CD4-positive, alpha-beta T cell (primary cell): ENCODE data around the gene SPRR1A. TPM values are rescaled to one million over a fixed set of nuclear protein-coding genes. Genes with fewer than 3 reads are reported as not detected.

Experiments
- ATAC-seq: fragments of 200-7000 bp; cut with Tn5 transposase; one replicate; pipeline ENCODE4 v1.10.0; 2022; ENCODE audit warnings: mild to moderate bottlenecking; ENCODE audit not compliant: poor library complexity
- CTCF ChIA-PET: fragments of 350-600 bp; sonication (Branson Sonifier 250); formaldehyde crosslinking; loops from one replicate; lab custom pipeline; 2021; ENCODE audit warnings: antibody characterized with exemption, inconsistent platforms; lab: Charles Lee
- POLR2A ChIA-PET: fragments of 350-600 bp; sonication (Branson Sonifier 250); formaldehyde crosslinking; loops from one replicate; lab custom pipeline; 2021; ENCODE audit warnings: antibody characterized with exemption, inconsistent platforms; lab: Charles Lee
- DNase-seq, 14 experiments: peaks; one replicate each; pipeline ENCODE4 v3.0.0-alpha.2; 2013 to 2020; ENCODE audit warnings: mixed read lengths in 2 of 14
- H3K27ac ChIP-seq, 2 donors: one replicate each; pipeline versions ENCODE4 v1.5.1 to v1.7.0; 2013; ENCODE audit warnings: low read length in 2 of 2, low read depth in 1 of 2, mild to moderate bottlenecking in 1 of 2
- H3K27me3 ChIP-seq, 2 experiments: 1 replicate in 1 of 2; 2 replicates in 1 of 2; pipeline versions ENCODE4 v1.6.1 to v1.7.0; 2013; ENCODE audit warnings: low read length in 2 of 2, control low read depth in 1 of 2, mild to moderate bottlenecking in 1 of 2, moderate library complexity in 1 of 2; ENCODE audit not compliant: insufficient read depth in 2 of 2, control insufficient read depth in 1 of 2
- H3K36me3 ChIP-seq: one replicate; pipeline ENCODE4 v1.6.1; 2013; ENCODE audit warnings: low read length, control low read depth; ENCODE audit not compliant: insufficient read depth
- H3K4me1 ChIP-seq: one replicate; pipeline ENCODE4 v1.6.1; 2013; ENCODE audit warnings: low read length, control low read depth; ENCODE audit not compliant: insufficient read depth
- H3K4me3 ChIP-seq: one replicate; pipeline ENCODE4 v1.5.1; 2013; ENCODE audit warnings: mild to moderate bottlenecking, low read length, moderate library complexity
- H3K9me3 ChIP-seq, 2 experiments: 1 replicate in 1 of 2; 2 replicates in 1 of 2; pipeline versions ENCODE4 v1.6.1 to v1.7.0; 2013; ENCODE audit warnings: low read length in 2 of 2, mild to moderate bottlenecking in 2 of 2, control low read depth in 1 of 2, moderate library complexity in 1 of 2; ENCODE audit not compliant: control insufficient read depth in 1 of 2, insufficient read depth in 1 of 2
- H3K27ac Mint-ChIP-seq: one replicate; pipeline ENCODE4 v1.8.0; 2020; ENCODE audit warnings: mixed read lengths
- H3K27me3 Mint-ChIP-seq: one replicate; pipeline ENCODE4 v1.8.0; 2021; ENCODE audit warnings: mixed read lengths
- H3K36me3 Mint-ChIP-seq: one replicate; pipeline ENCODE4 v1.8.0; 2021; ENCODE audit warnings: low read depth, mixed read lengths
- H3K4me1 Mint-ChIP-seq: one replicate; pipeline ENCODE4 v1.8.0; 2021; ENCODE audit warnings: low read depth, mixed read lengths
- H3K4me3 Mint-ChIP-seq: one replicate; pipeline ENCODE4 v1.8.0; 2020; ENCODE audit warnings: mild to moderate bottlenecking, mixed read lengths
- H3K9me3 Mint-ChIP-seq: one replicate; pipeline ENCODE4 v1.8.0; 2020; ENCODE audit warnings: mixed read lengths
- intact Hi-C, 2 experiments: fragments of 100-400 bp; cut with DNase I in 1 of 2; cut with micrococcal nuclease in 1 of 2; formaldehyde crosslinking; loops; one replicate each; pipeline versions ENCODE4 v1.15.1 to v1.9.0; 2023 to 2025; cut with DNase I, micrococcal nuclease
- total RNA-seq, 174 experiments: library from RNA in 2 of 174; stranded (reverse) in 2 of 174; gene quantifications; one replicate each; pipeline ENCODE4 v1.2.3 and lab custom pipeline; 2021 to 2026
- TF ChIP-seq, protein P1 (sequence below): fragments of 200-600 bp; IDR thresholded peaks from one replicate; pipeline ENCODE4 v1.8.0; 2022; ENCODE audit warnings: antibody characterized with exemption, mild to moderate bottlenecking

The SPRR1A gene
- total RNA-seq, 2 experiments from 2014 or later: not detected

DNA sequence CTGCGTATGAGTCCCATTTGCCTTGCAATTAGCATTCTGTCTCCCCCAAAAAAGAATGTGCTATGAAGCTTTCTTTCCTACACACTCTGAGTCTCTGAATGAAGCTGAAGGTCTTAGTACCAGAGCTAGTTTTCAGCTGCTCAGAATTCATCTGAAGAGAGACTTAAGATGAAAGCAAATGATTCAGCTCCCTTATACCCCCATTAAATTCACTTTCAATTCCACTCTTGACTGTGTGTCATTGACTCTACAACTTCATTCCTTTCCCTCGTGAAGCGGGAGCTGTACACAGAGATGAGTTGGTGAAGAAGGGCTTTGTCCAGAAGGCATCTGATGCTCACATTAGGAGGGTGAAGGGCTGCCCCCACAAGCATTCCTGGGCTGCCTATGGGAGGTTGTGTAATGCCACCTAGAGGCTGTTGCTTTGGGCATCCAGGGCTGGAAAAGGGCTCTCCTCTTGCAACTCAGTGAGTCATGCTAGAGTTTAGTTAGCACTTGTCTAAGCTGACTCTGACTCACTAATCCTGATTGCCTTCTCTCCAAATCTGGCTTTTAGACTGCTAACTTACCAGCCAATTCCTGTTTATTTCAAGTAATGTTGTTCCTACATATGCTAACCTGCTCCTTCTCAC, 48.9 kb downstream of the SPRR1A start:
- H3K4me3 ChIP-seq: no peak overlapping the region
- H3K4me1 Mint-ChIP-seq: no peaks in the 10 kb centered on the region
- ATAC-seq: no peak
- H3K9me3 Mint-ChIP-seq: no peaks in the 10 kb centered on the region
- H3K9me3 ChIP-seq: no peaks in the 10 kb centered on the region
- H3K36me3 ChIP-seq: no peaks in the 10 kb centered on the region
- intact Hi-C loops: no loop called here
- ChIA-PET CTCF (no interaction called here), POLR2A (no interaction called here)
- no peak overlapping the region for H3K27ac ChIP-seq
- DNase-seq: no peak
- no peaks in the 10 kb centered on the region for H3K36me3 Mint-ChIP-seq
- peaks cover 29% of the 10 kb centered on the region for H3K27me3 Mint-ChIP-seq
- H3K27ac Mint-ChIP-seq: no peak overlapping the region
- H3K4me1 ChIP-seq: no peaks in the 10 kb centered on the region
- no peaks in the 10 kb centered on the region for H3K27me3 ChIP-seq
- TF ChIP-seq, protein P1, sequence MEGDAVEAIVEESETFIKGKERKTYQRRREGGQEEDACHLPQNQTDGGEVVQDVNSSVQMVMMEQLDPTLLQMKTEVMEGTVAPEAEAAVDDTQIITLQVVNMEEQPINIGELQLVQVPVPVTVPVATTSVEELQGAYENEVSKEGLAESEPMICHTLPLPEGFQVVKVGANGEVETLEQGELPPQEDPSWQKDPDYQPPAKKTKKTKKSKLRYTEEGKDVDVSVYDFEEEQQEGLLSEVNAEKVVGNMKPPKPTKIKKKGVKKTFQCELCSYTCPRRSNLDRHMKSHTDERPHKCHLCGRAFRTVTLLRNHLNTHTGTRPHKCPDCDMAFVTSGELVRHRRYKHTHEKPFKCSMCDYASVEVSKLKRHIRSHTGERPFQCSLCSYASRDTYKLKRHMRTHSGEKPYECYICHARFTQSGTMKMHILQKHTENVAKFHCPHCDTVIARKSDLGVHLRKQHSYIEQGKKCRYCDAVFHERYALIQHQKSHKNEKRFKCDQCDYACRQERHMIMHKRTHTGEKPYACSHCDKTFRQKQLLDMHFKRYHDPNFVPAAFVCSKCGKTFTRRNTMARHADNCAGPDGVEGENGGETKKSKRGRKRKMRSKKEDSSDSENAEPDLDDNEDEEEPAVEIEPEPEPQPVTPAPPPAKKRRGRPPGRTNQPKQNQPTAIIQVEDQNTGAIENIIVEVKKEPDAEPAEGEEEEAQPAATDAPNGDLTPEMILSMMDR: no peak
- no peak overlapping the region for H3K4me3 Mint-ChIP-seq

DNA sequence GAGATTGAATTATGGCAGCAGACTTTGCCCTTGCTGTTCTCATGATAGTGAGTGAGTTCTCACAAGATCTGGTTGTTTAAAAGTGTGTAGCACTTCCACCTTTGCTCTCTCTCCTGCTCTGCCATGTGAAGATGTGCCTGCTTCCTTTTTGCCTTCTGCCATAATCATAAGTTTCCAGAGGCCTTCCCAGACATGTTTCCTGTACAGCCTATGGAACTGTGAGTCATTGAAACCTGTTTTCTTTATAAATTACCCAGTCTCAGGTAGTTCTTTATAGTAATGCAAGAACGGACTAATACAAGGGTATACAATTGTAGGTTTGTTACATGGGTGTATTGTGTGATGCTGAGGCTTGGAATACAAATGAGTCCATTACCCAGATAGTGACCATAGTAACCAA, 51.3 kb downstream of the SPRR1A start:
- H3K4me1 ChIP-seq: no peaks in the 10 kb centered on the region
- no peaks in the 10 kb centered on the region for H3K36me3 ChIP-seq
- DNase-seq: no peak
- TF ChIP-seq, protein P1: no peak
- H3K27ac ChIP-seq: no peak overlapping the region
- ATAC-seq: no peak
- H3K4me1 Mint-ChIP-seq: no peaks in the 10 kb centered on the region
- POLR2A ChIA-PET: no interaction called here
- intact Hi-C loops: no loop called here
- H3K9me3 Mint-ChIP-seq: no peaks in the 10 kb centered on the region
- H3K9me3 ChIP-seq: no peaks in the 10 kb centered on the region
- H3K27ac Mint-ChIP-seq: no peak overlapping the region
- no peak overlapping the region for H3K4me3 ChIP-seq
- peaks cover 35% of the 10 kb centered on the region for H3K27me3 Mint-ChIP-seq
- H3K36me3 Mint-ChIP-seq: no peaks in the 10 kb centered on the region
- CTCF ChIA-PET: no interaction called here
- H3K27me3 ChIP-seq: no peaks in the 10 kb centered on the region
- no peak overlapping the region for H3K4me3 Mint-ChIP-seq

Other genes with a start within 250 kb of the SPRR1A start
- not detected for gene KPRP, start 226.1 kb upstream of the SPRR1A start, total RNA-seq
- gene LCE1F, start 208.9 kb upstream of the SPRR1A start, total RNA-seq: not detected
- gene LCE1E, start 197.8 kb upstream of the SPRR1A start, total RNA-seq: not detected
- gene LCE1D, start 187.4 kb upstream of the SPRR1A start, total RNA-seq: not detected
- gene LCE1C, start 177.4 kb upstream of the SPRR1A start, total RNA-seq: not detected
- not detected for gene LCE1B, start 172.1 kb upstream of the SPRR1A start, total RNA-seq
- not detected for gene LCE1A, start 156.6 kb upstream of the SPRR1A start, total RNA-seq
- gene LCE6A, start 141.2 kb upstream of the SPRR1A start, total RNA-seq: not detected
- gene LCE7A, start 124.1 kb upstream of the SPRR1A start, total RNA-seq: not detected
- gene SMCP, start 105.8 kb upstream of the SPRR1A start, total RNA-seq: not detected
- not detected for gene IVL, start 75.5 kb upstream of the SPRR1A start, total RNA-seq
- gene SPRR5, start 36.9 kb upstream of the SPRR1A start, total RNA-seq: not detected
- gene SPRR4, start 13.4 kb upstream of the SPRR1A start, total RNA-seq: not detected
- gene SPRR3, start 17.7 kb downstream of the SPRR1A start, total RNA-seq: not detected
- gene SPRR1B, start 47.1 kb downstream of the SPRR1A start, total RNA-seq: not detected
- gene SPRR2D, start 57.0 kb downstream of the SPRR1A start, total RNA-seq: not detected
- not detected for gene SPRR2A, start 73.4 kb downstream of the SPRR1A start, total RNA-seq
- gene SPRR2B, start 87.5 kb downstream of the SPRR1A start, total RNA-seq: not detected
- gene SPRR2E, start 110.4 kb downstream of the SPRR1A start, total RNA-seq: not detected
- gene SPRR2F, start 129.4 kb downstream of the SPRR1A start, total RNA-seq: not detected
- gene SPRR2G, start 166.8 kb downstream of the SPRR1A start, total RNA-seq: not detected
- gene LELP1, start 219.3 kb downstream of the SPRR1A start, total RNA-seq: not detected
- gene PRR9, start 233.5 kb downstream of the SPRR1A start, total RNA-seq: not detected